Chondrocyte (in vitro differentiated cells): Measurements from ENCODE around the gene SPAG9. TPM values are rescaled to one million over a fixed set of nuclear protein-coding genes. Genes with fewer than 3 reads are reported as not detected.
"Not testable (repeated sequence)": the region's sequence is repeated elsewhere in the genome, so short reads cannot be mapped to it uniquely, and the experiment has no call there.

ENCODE experiments used
- DNase-seq: peaks from one replicate; pipeline ENCODE4 v3.0.0; 2021; ENCODE audit warnings: mixed read lengths, low spot score
- H3K27ac Mint-ChIP-seq: one replicate; pipeline ENCODE4 v1.8.0; 2021; ENCODE audit warnings: mild to moderate bottlenecking, moderate library complexity, mixed read lengths; ENCODE audit not compliant: unreplicated experiment
- H3K27me3 Mint-ChIP-seq: 2 replicates; pipeline ENCODE4 v1.8.0; 2021; ENCODE audit warnings: low read depth, mixed read lengths
- H3K36me3 Mint-ChIP-seq: 2 replicates; pipeline ENCODE4 v1.8.0; 2021; ENCODE audit warnings: low read depth, mixed read lengths
- H3K4me1 Mint-ChIP-seq: 2 replicates; pipeline ENCODE4 v1.8.0; 2021; ENCODE audit warnings: low read depth, mild to moderate bottlenecking, mixed read lengths
- H3K4me3 Mint-ChIP-seq: one replicate; pipeline ENCODE4 v1.8.0; 2021; ENCODE audit warnings: mild to moderate bottlenecking, moderate library complexity, mixed read lengths; ENCODE audit not compliant: unreplicated experiment
- H3K9me3 Mint-ChIP-seq: 2 replicates; pipeline ENCODE4 v1.8.0; 2021; ENCODE audit warnings: low read depth, mixed read lengths
- CTCF ChIP-seq: fragments of 200-600 bp; sonication (generic); IDR thresholded peaks from 2 replicates; pipeline ENCODE4 v1.5.0; 2021; ENCODE audit warnings: antibody characterized with exemption, mild to moderate bottlenecking, moderate library complexity
- total RNA-seq: library from RNA; stranded (reverse); gene quantifications from 3 replicates; pipeline ENCODE4 v1.2.1, GENCODE V29; 2021

SPAG9 gene
- total RNA-seq, 1 donor from 2014 or later, result 92.7 TPM

- H3K4me3 Mint-ChIP-seq, result no peak overlapping the region
- peaks cover 12% of the 10 kb centered on the region for H3K4me1 Mint-ChIP-seq
- no peaks in the 10 kb centered on the region for H3K36me3 Mint-ChIP-seq
- no peak for DNase-seq
- TF ChIP-seq CTCF, result no peak
- H3K9me3 Mint-ChIP-seq, result no peaks in the 10 kb centered on the region
- no peaks in the 10 kb centered on the region for H3K27me3 Mint-ChIP-seq
- peak overlapping the region; percentile 37 for H3K27ac Mint-ChIP-seq
Observed at GRCh38 chr17:51133365-51133764, 12.7 kb upstream of the SPAG9 start.

- no peak for TF ChIP-seq CTCF
- H3K36me3 Mint-ChIP-seq, result no peaks in the 10 kb centered on the region
- no peak for DNase-seq
- H3K27me3 Mint-ChIP-seq, result no peaks in the 10 kb centered on the region
- H3K27ac Mint-ChIP-seq, result peak overlapping the region; percentile 37
- no peaks in the 10 kb centered on the region for H3K9me3 Mint-ChIP-seq
- H3K4me3 Mint-ChIP-seq, result no peak overlapping the region
- peaks cover 12% of the 10 kb centered on the region for H3K4me1 Mint-ChIP-seq
Observed at GRCh38 chr17:51132964-51133319, 12.3 kb upstream of the SPAG9 start.

- Mint-ChIP-seq H3K36me3 (no peaks in the 10 kb centered on the region), H3K4me3 (no peak overlapping the region), H3K9me3 (no peaks in the 10 kb centered on the region), H3K27me3 (no peaks in the 10 kb centered on the region), H3K4me1 (peaks cover 18% of the 10 kb centered on the region), H3K27ac (no peak overlapping the region)
- TF ChIP-seq CTCF, result no peak
- DNase-seq, result no peak
Observed at GRCh38 chr17:51128076-51128475, 7.4 kb upstream of the SPAG9 start.

GRCh38 chr17:51124640-51125503 is 4.2 kb upstream of the SPAG9 start:
- no peak for DNase-seq
- peaks cover 29% of the 10 kb centered on the region for H3K4me1 Mint-ChIP-seq
- no peaks in the 10 kb centered on the region for H3K27me3 Mint-ChIP-seq
- no peak for TF ChIP-seq CTCF
- no peak overlapping the region for H3K27ac Mint-ChIP-seq
- H3K36me3 Mint-ChIP-seq, result no peaks in the 10 kb centered on the region
- no peaks in the 10 kb centered on the region for H3K9me3 Mint-ChIP-seq
- H3K4me3 Mint-ChIP-seq, result no peak overlapping the region

- H3K9me3 Mint-ChIP-seq, H3K27me3 Mint-ChIP-seq, DNase-seq, H3K36me3 Mint-ChIP-seq: not testable (repeated sequence)
- H3K27ac Mint-ChIP-seq, result peak overlapping the region; percentile 99
- peaks cover 51% of the 10 kb centered on the region for H3K4me1 Mint-ChIP-seq
- peak overlapping the region; percentile 76 for H3K4me3 Mint-ChIP-seq
Observed at GRCh38 chr17:51122473-51123115, 1.9 kb upstream of the SPAG9 start.
